Measurements from ENCODE around the gene HEPHL1. TPM values are rescaled to one million over a fixed set of nuclear protein-coding genes. Genes with fewer than 3 reads are reported as not detected.

HEPHL1 gene
- total and polyA plus RNA-seq, 2 donors (not counting 1 experiment from before 2014, with no cell fraction given), result not detected

DNA sequence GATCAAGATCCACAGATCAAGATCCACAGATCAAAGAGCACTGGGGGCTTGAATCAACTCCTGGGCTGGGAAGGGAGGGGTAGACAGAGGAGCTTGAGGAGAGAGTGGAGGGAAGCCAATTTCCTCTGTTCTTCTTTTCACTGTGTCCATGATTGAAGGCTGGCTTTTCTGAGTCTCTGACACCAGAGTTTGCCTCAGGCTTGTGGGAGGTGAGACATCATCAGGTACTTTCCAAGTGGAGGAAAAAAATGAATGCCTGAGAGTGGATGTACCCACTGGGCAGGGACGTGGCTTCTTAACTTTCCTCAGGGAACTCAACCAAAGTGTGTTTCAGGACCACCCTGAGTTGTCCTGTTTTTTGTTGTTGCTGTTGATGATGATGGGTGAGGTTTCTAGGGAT, 11.0 kb upstream of the HEPHL1 start:
- CTCF ChIA-PET, result no interaction called here

DNA sequence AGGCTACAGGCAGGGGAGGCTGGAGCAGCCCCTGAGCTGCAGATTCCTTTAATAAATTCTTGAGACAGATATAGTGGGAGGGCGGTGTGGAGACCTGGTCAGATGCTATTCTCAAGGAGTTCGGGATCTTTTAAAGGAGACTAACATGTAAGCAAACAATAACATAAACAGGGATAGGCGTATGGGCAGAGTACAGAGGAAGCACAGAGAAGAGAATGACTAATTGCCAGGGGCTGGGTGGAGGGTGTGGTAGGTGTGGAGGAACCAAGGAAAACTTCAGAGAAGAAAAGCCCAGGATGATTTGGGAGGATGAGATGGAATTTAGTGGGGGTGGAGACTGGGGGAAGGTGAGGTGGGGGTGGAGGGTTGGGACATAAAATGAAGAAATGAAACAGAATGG, 9.7 kb upstream of the HEPHL1 start:
- H3K9me3 ChIP-seq (ENCODE audit: control extremely low read depth in 1 of 3, control insufficient read depth in 2 of 3, insufficient read depth in 1 of 3, low read length in 2 of 3), result no peaks in the 10 kb centered on the region
- peaks cover 0 to 11% (median 1%) of the 10 kb centered on the region in 4 experiments for H3K27me3 ChIP-seq (replicated peaks in 1 of 4; ENCODE audit: control extremely low read depth in 1 of 4, control insufficient read depth in 3 of 4, insufficient read depth in 4 of 4, low read length in 3 of 4)
- POLR2A ChIA-PET, result no interaction called here
- H4K20me1 ChIP-seq (ENCODE audit: control insufficient read depth, insufficient read depth, low read length, poor library complexity, severe bottlenecking), result no peaks in the 10 kb centered on the region
- H3K4me2 ChIP-seq (replicated peaks; ENCODE audit: low read depth, low read length, poor library complexity, severe bottlenecking), result no peak overlapping the region
- H3K9ac ChIP-seq (ENCODE audit: low read length), result no peak overlapping the region
- Mint-ChIP-seq H3K27ac (no peak overlapping the region), H3K9me3 (ENCODE audit: insufficient read depth) (peaks cover 9% of the 10 kb centered on the region), H3K4me3 (no peak overlapping the region), H3K27me3 (peaks cover 19% of the 10 kb centered on the region), H3K4me1 (no peaks in the 10 kb centered on the region)
- WGBS (ENCODE audit: insufficient coverage), result 80% methylated on average over 2 of the region's 3 CpGs
- H3K4me3 ChIP-seq (ENCODE audit: control extremely low read depth in 1 of 5, extremely low read depth in 1 of 5, insufficient read depth in 1 of 5, low read depth in 2 of 5, low read length in 4 of 5), result no peak overlapping the region
- H3K36me3 ChIP-seq (replicated peaks in 1 of 2; ENCODE audit: control extremely low read depth in 1 of 2, control insufficient read depth in 1 of 2, extremely low read depth in 1 of 2, insufficient read depth in 2 of 2, low read length in 1 of 2), result no peaks in the 10 kb centered on the region
- DNase-seq (no peak), ATAC-seq (ENCODE audit: low read depth) (no peak)
- no peak for TF ChIP-seq EZH2 (IDR thresholded peaks at IDR 0.05; ENCODE audit: borderline replicate concordance, insufficient read depth, low read depth, low read length, poor library complexity, severe bottlenecking)
- TF ChIP-seq, protein P1, sequence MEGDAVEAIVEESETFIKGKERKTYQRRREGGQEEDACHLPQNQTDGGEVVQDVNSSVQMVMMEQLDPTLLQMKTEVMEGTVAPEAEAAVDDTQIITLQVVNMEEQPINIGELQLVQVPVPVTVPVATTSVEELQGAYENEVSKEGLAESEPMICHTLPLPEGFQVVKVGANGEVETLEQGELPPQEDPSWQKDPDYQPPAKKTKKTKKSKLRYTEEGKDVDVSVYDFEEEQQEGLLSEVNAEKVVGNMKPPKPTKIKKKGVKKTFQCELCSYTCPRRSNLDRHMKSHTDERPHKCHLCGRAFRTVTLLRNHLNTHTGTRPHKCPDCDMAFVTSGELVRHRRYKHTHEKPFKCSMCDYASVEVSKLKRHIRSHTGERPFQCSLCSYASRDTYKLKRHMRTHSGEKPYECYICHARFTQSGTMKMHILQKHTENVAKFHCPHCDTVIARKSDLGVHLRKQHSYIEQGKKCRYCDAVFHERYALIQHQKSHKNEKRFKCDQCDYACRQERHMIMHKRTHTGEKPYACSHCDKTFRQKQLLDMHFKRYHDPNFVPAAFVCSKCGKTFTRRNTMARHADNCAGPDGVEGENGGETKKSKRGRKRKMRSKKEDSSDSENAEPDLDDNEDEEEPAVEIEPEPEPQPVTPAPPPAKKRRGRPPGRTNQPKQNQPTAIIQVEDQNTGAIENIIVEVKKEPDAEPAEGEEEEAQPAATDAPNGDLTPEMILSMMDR (IDR thresholded peaks at IDR 0.05), result no peak
- H2AFZ ChIP-seq (ENCODE audit: insufficient read depth, low read depth, low read length, poor library complexity, severe bottlenecking), result no peak overlapping the region
- intact Hi-C loops (cut with micrococcal nuclease), result no loop called here
- CTCF ChIA-PET, result no interaction called here
- no peaks in the 10 kb centered on the region for H3K4me1 ChIP-seq (ENCODE audit: control insufficient read depth in 2 of 2, insufficient read depth in 2 of 2, low read length in 2 of 2)
- no peaks in the 10 kb centered on the region for H3K79me2 ChIP-seq (ENCODE audit: control insufficient read depth, insufficient read depth, low read length)
- no peak overlapping the region for H3K27ac ChIP-seq (ENCODE audit: low read length in 2 of 2)

More for the DNA sequence above, 11.0 kb upstream of the HEPHL1 start:
- Histone ChIP-seq H3K4me1 (ENCODE audit: control insufficient read depth in 2 of 2, insufficient read depth in 2 of 2, low read length in 2 of 2) (no peaks in the 10 kb centered on the region), H4K20me1 (ENCODE audit: control insufficient read depth, insufficient read depth, low read length, poor library complexity, severe bottlenecking) (no peaks in the 10 kb centered on the region), H3K36me3 (replicated peaks in 1 of 2; ENCODE audit: control extremely low read depth in 1 of 2, control insufficient read depth in 1 of 2, extremely low read depth in 1 of 2, insufficient read depth in 2 of 2, low read length in 1 of 2) (no peaks in the 10 kb centered on the region), H3K9ac (ENCODE audit: low read length) (no peak overlapping the region), H3K79me2 (ENCODE audit: control insufficient read depth, insufficient read depth, low read length) (no peaks in the 10 kb centered on the region), H3K27me3 (replicated peaks in 1 of 4; ENCODE audit: control extremely low read depth in 1 of 4, control insufficient read depth in 3 of 4, insufficient read depth in 4 of 4, low read length in 3 of 4) (peaks cover 0 to 11% (median 1%) of the 10 kb centered on the region in 4 experiments), H3K4me3 (ENCODE audit: control extremely low read depth in 1 of 5, extremely low read depth in 1 of 5, insufficient read depth in 1 of 5, low read depth in 2 of 5, low read length in 4 of 5) (no peak overlapping the region), H2AFZ (ENCODE audit: insufficient read depth, low read depth, low read length, poor library complexity, severe bottlenecking) (no peak overlapping the region), H3K4me2 (replicated peaks; ENCODE audit: low read depth, low read length, poor library complexity, severe bottlenecking) (no peak overlapping the region), H3K9me3 (ENCODE audit: control extremely low read depth in 1 of 3, control insufficient read depth in 2 of 3, insufficient read depth in 1 of 3, low read length in 2 of 3) (no peaks in the 10 kb centered on the region), H3K27ac (ENCODE audit: low read length in 2 of 2) (no peak overlapping the region)
- TF ChIP-seq EZH2 (IDR thresholded peaks at IDR 0.05; ENCODE audit: borderline replicate concordance, insufficient read depth, low read depth, low read length, poor library complexity, severe bottlenecking), result no peak
- TF ChIP-seq, protein P1 (IDR thresholded peaks at IDR 0.05), result no peak
- Mint-ChIP-seq H3K27me3 (peaks cover 19% of the 10 kb centered on the region), H3K4me3 (no peak overlapping the region), H3K27ac (no peak overlapping the region), H3K4me1 (no peaks in the 10 kb centered on the region), H3K9me3 (ENCODE audit: insufficient read depth) (peaks cover 3% of the 10 kb centered on the region)
- ATAC-seq (ENCODE audit: low read depth) (no peak), DNase-seq (no peak)
- POLR2A ChIA-PET, result no interaction called here
- intact Hi-C loops (cut with micrococcal nuclease), result no loop called here
- 63% methylated on average over 1 of the region's 1 CpG for WGBS (ENCODE audit: insufficient coverage)

Data from B cell (primary cell).